ENCODE data around the gene DENND4A.

DENND4A gene

GRCh38 chr15:65829130-65829764, 37.2 kb upstream of the DENND4A start (continued):
- TF ChIP-seq CREB5 (CRISPR knock-in tag; IDR thresholded peaks at IDR 0.05; ENCODE audit: low read depth), result no peak
- TF ChIP-seq ZNF8 (CRISPR knock-in tag; IDR thresholded peaks at IDR 0.05), result no peak
- no peak for TF ChIP-seq TCF4 (CRISPR knock-in tag; IDR thresholded peaks at IDR 0.05; ENCODE audit: borderline replicate concordance)
- no peak for TF ChIP-seq ESRRG (CRISPR knock-in tag; IDR thresholded peaks at IDR 0.05)
- no peak for TF ChIP-seq PPARA (CRISPR knock-in tag; IDR thresholded peaks at IDR 0.05; ENCODE audit: borderline replicate concordance)

GRCh38 chr15:65828585-65828984, 36.5 kb upstream of the DENND4A start:
- no peak for ATAC-seq
- no peak for TF ChIP-seq ESRRG (CRISPR knock-in tag; IDR thresholded peaks at IDR 0.05)
- TF ChIP-seq GLIS3 (CRISPR knock-in tag; IDR thresholded peaks at IDR 0.05), result no peak
- no peak for TF ChIP-seq ZC3H10 (CRISPR knock-in tag; IDR thresholded peaks at IDR 0.05)
- no peak for TF ChIP-seq PATZ1 (CRISPR knock-in tag; IDR thresholded peaks at IDR 0.05; ENCODE audit: borderline replicate concordance)
- TF ChIP-seq TCF4 (CRISPR knock-in tag; IDR thresholded peaks at IDR 0.05; ENCODE audit: borderline replicate concordance), result no peak
- TF ChIP-seq TSHZ2 (CRISPR knock-in tag; IDR thresholded peaks at IDR 0.05), result no peak
- TF ChIP-seq ZFP30 (CRISPR knock-in tag; IDR thresholded peaks at IDR 0.05), result no peak
- no peak for TF ChIP-seq CSRNP3 (CRISPR knock-in tag; IDR thresholded peaks at IDR 0.05)
- no peak for TF ChIP-seq TOX (CRISPR knock-in tag; IDR thresholded peaks at IDR 0.05; ENCODE audit: borderline replicate concordance)
- no peak for TF ChIP-seq ISL1 (CRISPR knock-in tag; IDR thresholded peaks at IDR 0.05)
- no peak for TF ChIP-seq CSDC2 (CRISPR knock-in tag; IDR thresholded peaks at IDR 0.05)
- no peak for TF ChIP-seq BACH2 (CRISPR knock-in tag; IDR thresholded peaks at IDR 0.05; ENCODE audit: borderline replicate concordance)
- no peak for TF ChIP-seq ZFP3 (CRISPR knock-in tag; IDR thresholded peaks at IDR 0.05)
- TF ChIP-seq RARB (CRISPR knock-in tag; IDR thresholded peaks at IDR 0.05), result no peak
- no peak for TF ChIP-seq CREB5 (CRISPR knock-in tag; IDR thresholded peaks at IDR 0.05; ENCODE audit: low read depth)
- no peak for TF ChIP-seq SNAI2 (CRISPR knock-in tag; IDR thresholded peaks at IDR 0.05)

GRCh38 chr15:65827065-65827464, 35.0 kb upstream of the DENND4A start:
- no peak for TF ChIP-seq SNAI2 (CRISPR knock-in tag; IDR thresholded peaks at IDR 0.05)
- TF ChIP-seq CREB5 (CRISPR knock-in tag; IDR thresholded peaks at IDR 0.05; ENCODE audit: low read depth), result no peak
- TF ChIP-seq RARB (CRISPR knock-in tag; IDR thresholded peaks at IDR 0.05), result no peak
- TF ChIP-seq ZNF70 (CRISPR knock-in tag; IDR thresholded peaks at IDR 0.05), result no peak
- TF ChIP-seq PATZ1 (CRISPR knock-in tag; IDR thresholded peaks at IDR 0.05; ENCODE audit: borderline replicate concordance), result no peak
- no peak for ATAC-seq

Measured in SK-N-SH treated with all-trans-retinoic acid at 6 μM for 48 hours (cell line).